ENCODE results near the gene NDNF.

The NDNF gene

DNA sequence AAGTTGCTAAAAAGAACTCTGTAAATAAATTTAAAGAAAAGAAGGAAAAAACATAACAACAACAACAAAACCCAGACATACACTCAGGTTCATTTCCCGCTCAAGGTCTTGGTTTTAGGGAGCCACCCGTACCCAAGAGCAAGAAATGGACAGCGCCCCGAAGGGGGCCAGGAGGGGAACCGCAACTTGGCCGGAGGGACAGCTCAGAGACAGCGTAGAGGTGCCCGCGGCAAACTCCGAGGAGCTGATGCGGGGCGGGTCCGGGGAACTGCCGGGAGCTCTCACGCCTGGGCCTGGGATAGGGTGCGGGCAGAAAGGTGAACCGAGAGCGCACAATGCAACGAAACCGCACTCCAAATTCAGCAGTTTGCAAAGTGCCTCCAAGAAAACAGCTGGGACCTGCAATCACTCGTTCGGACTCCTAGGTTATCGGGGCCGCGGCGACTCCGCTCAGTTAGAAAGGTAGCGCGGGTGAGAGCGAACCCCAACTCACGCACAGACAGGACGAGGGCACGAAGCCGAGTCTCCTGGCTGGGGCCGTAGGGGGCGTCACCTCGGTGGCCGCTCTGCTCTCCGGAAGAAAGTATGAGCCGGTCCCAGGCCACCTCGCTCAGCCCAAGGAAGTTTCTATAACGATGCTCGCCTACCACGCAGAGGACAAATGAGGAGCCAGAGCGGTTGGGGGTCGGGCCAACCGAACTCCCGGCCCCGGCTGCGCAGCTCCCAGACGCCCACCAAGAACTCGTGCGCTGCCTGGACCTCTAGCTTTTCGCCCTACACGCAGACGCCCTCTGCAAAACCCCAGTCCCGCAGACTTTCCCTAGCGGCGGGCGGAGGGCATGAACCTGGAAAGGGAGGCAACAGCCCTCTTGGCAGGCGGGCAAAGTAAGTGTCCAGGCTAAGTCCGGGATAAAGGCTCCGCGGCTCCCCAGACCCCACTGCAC, 1.4 kb downstream of the NDNF start:
- no peak for DNase-seq

DNA sequence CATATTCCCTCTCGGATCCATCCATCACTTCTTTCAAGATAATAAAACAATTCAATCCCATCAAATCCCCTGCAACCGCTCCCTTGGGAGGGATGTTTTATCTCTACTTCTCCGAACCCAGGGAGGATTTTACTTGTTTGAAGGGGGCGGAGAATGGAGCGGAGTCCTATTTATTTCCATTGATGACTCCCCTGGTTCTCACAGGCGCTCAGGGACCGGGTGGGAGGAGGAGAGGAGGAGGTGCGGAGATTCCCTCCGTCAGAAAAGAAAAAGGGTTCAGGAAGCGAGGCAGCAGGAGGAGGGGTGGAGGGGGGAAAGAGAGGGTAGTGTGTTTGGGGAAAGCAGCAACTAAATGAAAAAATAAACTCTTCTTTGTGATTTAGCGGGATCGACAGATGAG, 2.1 kb downstream of the NDNF start:
- no peak for DNase-seq

- DNase-seq, result no peak
These were observed 2.9 kb downstream of the NDNF start for GRCh38 chr4:121069430-121069829.

- DNase-seq, result no peak
These were observed 7.9 kb downstream of the NDNF start for GRCh38 chr4:121064482-121064881.

DNA sequence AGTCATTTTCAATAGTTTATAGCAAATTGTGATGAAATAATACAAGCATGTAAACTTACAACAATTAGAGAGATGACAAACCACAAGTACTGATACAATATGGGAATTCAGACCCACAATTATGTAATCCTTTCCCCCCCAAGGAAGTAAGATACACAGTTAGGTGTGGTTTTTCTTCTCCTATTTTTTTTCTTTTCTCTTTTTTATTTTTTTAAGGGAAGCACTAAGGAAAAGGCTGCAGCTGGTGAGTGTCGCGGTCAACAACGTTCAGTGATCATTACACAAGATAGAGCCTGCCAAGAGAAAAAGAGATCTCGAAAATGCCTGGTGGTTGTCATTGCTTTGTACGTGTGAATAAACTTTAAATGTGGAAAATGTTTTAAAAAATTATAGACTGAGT, 9.8 kb downstream of the NDNF start:
- no peak for DNase-seq

- no peak for DNase-seq
These were observed 10.5 kb downstream of the NDNF start for GRCh38 chr4:121061861-121062260.

DNA sequence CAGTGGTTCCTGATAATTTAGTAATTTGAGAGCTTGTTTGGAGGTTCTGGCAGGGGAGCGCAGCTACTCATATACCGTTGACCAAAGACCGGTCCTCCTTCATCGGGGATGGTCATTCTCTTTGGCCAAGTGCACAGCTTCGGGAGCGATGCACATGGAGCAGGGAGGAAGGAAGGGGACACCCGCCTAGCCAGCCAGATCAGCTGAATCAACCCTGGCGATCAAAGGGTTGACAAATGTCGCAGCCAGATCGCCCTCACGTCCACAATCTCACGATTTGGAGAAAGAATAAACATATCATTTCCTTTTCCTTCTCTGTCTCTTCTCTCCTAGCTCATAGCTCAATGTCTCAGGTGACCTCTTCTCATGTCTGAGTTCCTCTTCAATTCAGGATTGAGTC, 11.1 kb downstream of the NDNF start:
- no peak for DNase-seq

- DNase-seq, result no peak
These were observed 14.8 kb downstream of the NDNF start for GRCh38 chr4:121057466-121057922.

- DNase-seq, result no peak
These were observed 16.3 kb downstream of the NDNF start for GRCh38 chr4:121056066-121056465.

DNA sequence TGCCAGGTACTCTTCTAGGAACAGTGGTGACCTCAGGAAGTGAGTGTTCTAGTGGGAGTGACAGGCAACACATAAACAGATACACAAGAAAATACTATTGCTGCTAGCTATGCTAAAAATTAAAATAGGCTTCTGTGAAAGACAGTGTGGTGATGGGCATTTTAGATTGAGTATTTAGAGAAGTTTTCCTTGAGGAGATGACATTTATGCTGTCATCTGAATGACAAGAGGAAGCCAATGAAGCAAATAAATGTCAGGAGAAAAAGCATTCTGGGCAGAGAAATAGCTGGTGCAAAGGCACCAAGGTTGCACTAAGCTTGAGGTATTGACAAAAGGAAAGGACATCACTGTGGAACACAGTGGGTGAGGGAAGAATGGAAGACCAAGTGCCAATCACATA, 18.0 kb downstream of the NDNF start:
- no peak for DNase-seq

- DNase-seq, result no peak
These were observed 18.7 kb downstream of the NDNF start for GRCh38 chr4:121053601-121054143.

- DNase-seq, result no peak
These were observed 22.0 kb downstream of the NDNF start for GRCh38 chr4:121050300-121050699.

DNA sequence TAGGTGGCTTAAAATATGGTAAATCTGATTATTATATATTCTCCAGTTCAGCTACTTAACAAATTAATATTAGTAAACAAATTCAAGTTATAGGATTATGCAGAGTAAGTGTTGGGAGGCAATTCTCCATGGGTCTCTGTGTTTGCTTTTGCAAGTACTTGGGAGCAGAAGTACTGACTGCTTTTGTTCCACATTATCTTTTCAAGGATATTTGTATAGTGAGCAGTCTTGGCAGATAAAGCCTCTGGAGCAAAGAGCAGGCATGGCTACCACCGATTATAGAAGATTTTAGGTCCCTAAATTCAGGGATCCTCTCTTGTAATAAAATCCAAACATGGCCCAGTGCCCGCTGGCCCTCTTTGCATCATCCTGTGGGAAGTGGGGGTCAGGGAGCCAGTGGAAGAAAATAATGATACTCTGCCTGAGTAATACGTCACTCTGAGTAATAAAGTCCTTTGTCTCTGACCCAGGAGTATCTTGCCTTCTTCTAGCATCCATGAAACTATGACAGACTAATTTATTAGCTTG, 23.2 kb downstream of the NDNF start:
- DNase-seq, result no peak

- no peak for DNase-seq
These were observed 24.2 kb downstream of the NDNF start for GRCh38 chr4:121048165-121048564.

GRCh38 chr4:121041307-121042090, 30.8 kb downstream of the NDNF start:
- no peak for DNase-seq

DNA sequence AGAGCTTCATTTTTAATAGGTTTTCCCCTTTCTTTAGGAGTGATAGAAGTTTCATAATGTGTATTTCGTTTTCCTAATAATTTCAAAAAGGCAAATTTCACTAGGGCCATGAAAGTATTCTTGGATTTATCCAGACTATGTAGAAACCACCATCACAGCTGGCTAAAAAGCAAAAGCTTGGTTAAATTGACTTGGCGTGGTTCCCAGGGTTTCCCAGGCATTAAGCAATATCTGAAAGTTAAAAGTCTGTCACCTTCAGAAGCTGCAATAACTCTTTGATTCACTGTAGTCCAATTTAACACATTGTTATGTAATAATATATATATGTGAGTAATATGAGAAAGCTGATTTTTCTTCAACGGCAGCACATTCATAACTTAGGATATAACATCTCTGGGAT, 38.3 kb downstream of the NDNF start:
- DNase-seq, result no peak

GRCh38 chr4:121030711-121031110, 41.6 kb downstream of the NDNF start:
- no peak for DNase-seq

GRCh38 chr4:121030131-121030530, 42.2 kb downstream of the NDNF start:
- DNase-seq, result no peak

GRCh38 chr4:121026034-121026433, 46.3 kb downstream of the NDNF start:
- no peak for DNase-seq

- no peak for DNase-seq
These were observed 46.8 kb downstream of the NDNF start for GRCh38 chr4:121025540-121025939.

GRCh38 chr4:121018543-121018942, 53.8 kb downstream of the NDNF start:
- DNase-seq, result no peak

DNA sequence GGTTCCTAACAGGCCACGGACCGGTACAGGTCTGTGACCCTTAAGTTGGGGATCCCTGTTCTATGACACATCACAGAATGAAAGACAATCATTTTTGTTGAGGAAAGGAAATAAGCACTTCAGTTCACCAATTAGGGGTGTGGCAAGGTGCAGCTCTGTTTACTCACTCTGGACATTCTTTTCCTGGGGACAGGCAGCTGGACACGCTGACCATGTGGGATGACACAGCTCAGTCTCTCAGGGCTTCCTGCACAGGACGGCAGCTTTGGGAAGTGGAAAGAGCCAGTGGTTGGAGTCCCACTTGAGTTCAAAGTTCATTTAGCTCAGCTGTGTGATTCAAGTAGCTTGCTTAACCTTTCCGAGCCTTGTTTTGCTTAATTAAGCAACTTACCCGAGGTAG, 55.7 kb downstream of the NDNF start:
- DNase-seq, result no peak

DNA sequence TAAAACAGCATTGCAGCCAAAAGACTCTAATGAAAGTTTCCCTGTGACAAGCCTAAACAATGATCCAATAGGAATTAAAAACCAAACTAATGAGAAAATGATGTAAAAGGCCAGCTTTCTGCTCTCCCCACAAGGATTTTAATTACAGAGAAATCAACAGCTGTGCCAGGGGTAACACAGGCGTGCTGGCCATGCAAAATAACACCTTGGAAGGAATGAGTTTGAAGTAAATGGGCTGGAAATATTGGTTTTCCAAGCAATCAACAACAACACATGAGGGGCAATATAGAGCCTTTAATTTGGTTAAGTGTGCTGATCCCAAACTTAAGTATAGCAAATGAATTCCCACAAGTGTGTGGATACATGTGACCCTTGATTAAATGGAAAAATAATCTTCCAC, 56.9 kb downstream of the NDNF start:
- DNase-seq, result no peak
